HG03175 (cell line): Measurements from ENCODE around the gene ADAMTS16.

Experiments
- ATAC-seq: cut with Tn5 transposase; IDR thresholded peaks from one replicate; pipeline ENCODE4 v1.9.1; 2021; ENCODE audit warnings: mild to moderate bottlenecking, moderate library complexity; ENCODE audit not compliant: unreplicated experiment

Gene ADAMTS16

DNA sequence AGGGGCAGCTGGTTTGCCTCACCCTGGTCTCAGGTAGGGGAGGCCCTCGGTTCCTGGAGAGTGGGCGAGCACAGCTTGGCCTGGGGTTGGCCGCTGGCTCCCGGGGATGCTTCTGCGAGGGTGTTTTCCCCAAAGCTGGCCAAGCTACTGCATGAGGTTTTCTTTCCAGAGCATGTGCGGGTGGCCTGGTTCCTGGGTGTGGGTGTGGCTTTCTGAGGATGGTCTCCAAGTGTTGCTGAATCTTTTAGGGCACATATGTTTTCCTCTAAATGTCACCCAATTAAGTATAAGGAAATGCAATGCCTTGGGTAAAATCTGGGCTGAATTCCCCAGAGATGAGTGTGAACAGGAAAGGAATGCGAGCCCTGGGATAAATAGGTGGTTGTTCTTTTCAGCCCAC, 166.6 kb downstream of the ADAMTS16 start:
- ATAC-seq: no peak

DNA sequence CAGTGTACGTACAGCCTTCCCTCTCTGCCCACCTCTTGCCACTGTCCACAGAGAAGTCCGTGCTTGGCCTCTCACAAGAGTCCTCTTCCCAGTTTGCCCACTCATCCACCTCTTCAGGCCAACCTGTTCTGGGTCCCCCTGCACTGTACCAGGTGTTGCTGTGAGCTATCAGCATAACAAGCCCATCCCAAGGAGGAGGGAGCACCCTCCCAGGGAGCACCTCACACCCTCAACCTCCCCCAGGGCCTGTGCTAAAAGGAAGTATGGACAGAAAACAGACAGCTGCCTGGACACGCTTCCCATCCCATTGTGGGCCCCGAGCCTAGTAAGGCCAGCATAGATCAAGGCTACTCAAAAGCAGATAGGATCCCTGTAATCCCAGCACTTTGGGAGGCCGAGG, 168.2 kb downstream of the ADAMTS16 start:
- ATAC-seq: no peak

DNA sequence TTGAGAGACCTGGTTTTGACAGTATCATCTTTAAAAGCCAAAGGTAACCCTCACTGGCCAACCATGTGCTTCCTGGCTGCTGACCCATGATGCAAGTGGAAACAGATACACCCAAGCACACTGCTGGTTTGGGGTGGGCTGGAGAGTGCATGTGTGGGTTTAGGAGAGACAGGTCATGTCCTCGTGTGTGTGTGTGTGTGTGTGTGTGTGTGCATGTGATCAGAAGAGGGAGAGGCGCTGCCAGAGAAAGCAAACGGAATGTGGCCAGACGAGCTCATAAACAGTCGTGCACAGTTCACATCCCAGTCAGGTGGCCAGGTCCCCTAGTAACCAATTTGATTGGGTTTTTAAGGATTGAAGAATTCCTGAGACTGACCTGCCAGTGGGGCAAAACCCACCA, 169.5 kb downstream of the ADAMTS16 start:
- no peak for ATAC-seq

DNA sequence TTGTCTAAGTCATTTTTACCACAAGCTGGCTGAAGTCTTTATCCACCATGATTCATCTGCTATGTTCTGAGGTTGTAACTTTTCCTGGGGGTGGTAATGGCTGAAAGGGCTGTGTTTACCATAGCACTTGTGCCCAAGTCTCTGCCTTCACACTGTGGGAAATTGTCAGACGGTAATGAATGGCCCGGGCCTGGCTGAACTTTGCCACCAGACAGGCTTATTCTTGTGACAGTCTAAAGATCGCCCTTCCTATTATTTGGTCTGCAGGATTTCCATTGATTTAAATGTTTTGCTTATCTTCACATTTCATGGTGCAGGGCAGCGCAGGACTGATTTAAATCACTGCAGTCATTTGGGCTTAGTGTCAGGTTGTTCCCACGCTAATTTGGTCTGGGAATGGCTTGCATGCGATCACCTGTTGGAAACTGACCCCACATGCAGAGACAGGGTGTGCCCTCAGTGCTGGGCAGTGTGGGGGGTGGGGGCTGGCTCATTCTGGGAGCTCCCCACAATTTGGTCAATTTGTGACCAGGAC, 173.0 kb downstream of the ADAMTS16 start:
- ATAC-seq: no peak

DNA sequence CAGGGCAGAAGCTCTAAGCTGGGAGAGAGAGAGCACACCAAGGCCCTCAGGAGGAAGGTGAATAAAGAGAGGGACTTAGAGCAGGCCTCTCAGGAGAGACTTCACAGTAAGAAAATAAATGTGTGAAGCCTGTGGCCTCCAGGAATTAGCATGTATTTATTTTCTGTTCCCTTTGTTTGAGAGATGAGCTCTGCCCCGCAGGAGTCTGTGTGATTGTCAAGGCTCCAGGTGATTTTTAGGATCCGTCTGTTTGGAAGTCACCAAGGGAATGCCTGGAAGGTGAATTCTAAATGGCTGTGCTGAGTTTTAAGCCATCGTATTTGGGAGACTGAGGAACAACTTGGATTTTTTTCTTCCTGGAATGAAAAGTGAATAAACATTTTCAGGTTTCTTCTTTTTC, 174.0 kb downstream of the ADAMTS16 start:
- no peak for ATAC-seq

DNA sequence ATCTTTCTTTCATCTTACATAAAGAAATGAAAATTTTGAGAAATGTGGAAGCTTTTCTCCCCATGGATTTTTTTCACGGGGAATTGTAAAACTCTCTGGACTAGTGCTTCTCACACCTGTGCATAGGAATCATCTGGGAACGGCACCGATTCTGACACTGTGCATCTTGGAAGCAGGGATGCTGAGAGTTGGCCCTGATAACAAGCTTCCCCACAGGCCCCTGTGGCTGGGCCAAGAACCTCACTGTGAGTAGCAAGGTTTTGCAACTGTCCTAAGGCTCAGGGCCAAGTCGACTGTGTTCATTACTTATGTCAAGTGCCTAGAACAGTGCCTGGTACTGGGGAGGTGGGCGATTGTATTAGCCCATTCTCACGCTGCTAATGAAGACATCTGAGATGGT, 174.5 kb downstream of the ADAMTS16 start:
- no peak for ATAC-seq

DNA sequence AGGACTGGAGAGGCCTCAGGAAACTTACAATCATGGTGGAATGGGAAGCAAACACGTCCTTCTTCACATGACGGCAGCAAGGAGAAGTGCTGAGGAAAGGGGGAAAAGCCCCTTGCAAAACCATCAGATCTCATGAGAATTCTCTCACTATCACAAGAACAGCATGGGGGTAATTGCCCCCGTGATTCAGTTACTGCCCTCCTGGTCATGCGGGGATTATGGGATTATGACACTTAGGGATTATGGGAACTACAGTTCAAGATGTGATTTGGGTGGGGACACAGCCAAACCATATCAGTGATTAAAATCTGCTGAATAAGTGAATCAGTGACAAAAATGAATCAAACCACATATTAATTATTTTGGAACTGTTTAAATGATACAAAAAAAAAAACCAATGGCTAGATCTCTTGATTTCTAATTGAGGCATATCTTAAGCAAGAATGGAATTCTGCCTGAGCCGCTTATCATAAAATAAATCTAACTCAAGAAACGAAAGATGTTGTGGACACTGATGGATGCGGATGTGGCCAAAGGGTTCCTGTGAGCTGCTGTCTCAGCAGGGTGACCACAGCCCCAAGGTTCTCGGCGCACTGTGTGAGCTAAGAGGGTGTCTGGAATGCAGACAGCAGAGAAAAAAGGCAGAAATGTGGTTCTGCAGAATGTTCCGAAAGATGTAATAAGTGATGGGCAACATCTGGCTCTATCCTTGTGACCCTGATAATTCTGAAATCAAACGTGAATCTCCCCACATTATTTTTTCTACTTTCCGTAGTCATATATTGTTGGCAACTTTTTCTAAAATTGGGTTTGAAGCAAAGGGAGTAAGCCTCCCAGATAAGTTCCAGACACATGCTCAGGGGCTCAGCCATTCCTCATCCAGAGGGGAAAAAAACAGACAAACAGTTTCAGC, 175.2 kb downstream of the ADAMTS16 start:
- ATAC-seq: no peak

DNA sequence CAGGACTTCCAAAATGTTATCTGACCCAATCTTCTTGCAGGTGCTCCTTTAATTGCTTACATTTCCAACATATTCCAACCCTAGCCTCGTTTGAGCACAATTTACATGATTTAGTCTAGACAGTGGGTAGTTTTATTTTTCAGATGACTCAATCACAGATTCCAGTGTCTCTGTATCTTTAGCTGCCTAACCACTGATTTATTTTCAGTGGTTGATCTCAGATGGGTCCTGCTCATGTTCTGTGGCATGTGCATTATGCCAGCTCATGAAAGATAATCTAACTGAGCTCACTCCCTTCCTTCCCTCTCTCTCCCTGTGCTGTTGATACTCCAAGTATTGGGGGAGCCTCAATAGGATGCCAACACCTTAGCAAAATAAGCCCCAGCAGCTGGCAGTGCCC, 176.2 kb downstream of the ADAMTS16 start:
- no peak for ATAC-seq

DNA sequence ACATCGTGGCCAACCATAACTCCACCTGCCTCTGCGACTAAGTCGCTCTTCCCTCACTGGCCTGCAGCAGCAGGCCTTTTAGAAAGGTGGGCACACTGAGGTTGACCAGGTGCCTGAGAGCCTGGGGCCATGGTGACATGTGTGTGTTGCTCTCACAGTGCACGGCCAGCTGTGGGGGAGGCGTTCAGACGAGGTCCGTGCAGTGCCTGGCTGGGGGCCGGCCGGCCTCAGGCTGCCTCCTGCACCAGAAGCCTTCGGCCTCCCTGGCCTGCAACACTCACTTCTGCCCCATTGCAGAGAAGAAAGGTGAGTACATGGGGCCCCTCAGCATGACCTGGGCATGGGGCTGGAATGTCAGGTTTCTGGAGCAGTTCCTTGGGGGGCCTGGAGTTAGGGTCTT, 177.8 kb downstream of the ADAMTS16 start:
- ATAC-seq: no peak

DNA sequence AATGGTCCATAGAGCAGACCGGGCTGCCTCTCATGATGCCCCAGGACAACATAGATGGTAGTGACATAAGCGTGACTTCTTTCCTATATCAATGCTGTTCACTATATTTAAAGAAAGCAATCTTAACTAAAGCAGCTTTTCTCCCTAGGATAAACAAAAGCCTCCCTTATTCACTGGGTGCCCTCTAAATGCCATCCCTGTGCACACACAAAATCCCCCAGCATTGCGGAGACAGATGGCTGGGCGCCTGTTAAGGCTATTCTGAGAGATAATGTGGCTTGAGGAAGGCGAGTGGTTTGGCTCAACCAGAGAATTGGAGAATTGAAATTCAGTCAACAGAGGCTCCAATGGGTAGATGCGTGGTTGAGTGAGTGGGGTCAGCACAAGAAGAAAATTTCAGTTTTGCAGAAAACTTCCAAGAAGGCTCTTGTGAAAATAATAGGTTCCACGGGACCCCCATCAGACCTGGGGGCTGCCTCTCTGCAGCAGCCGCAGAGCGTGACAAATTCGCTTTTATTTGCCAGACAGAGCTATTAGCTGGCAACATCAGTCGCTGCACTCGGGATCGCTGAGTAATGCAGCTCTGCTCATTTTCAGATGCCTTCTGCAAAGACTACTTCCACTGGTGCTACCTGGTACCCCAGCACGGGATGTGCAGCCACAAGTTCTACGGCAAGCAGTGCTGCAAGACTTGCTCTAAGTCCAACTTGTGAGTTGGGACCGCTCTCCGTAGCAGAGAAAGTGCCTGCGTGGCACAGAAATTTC, 178.5 kb downstream of the ADAMTS16 start:
- ATAC-seq: no peak

DNA sequence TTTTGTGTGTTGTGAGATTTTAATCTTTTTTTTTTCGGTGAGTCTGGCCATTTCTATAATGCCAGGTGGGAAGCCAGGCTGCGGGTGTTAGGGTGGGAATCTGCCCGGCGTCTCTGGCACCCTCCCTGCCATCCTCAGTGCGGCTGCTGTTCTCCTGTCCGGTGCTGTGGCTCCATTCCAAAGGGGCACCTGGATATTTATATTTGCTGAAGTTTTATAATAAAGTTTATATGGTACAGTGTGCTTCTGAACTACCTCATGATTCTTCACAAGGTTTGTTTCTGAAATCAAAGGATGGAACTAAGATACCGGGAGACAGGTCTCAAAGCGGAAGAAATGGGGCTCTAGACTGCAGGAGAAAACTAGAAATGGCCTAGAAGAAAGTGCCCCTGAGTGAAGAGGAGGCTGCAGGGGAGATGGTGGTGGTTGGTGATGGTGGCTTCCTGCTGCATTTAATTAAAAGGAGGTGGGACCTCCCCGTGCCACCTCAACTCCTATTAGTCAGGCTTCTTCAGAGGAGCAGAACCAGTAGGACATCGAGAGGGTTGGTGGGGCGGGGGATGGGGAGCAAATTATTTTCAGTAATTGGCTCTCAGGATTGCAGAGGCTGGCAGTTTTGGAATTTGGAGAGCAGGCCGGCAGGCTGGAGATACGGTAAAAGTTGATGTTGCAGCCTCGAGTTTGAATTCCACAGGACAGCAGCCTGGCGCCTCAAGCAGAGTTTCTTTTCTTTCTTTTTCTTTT, 180.1 kb downstream of the ADAMTS16 start:
- ATAC-seq: no peak

DNA sequence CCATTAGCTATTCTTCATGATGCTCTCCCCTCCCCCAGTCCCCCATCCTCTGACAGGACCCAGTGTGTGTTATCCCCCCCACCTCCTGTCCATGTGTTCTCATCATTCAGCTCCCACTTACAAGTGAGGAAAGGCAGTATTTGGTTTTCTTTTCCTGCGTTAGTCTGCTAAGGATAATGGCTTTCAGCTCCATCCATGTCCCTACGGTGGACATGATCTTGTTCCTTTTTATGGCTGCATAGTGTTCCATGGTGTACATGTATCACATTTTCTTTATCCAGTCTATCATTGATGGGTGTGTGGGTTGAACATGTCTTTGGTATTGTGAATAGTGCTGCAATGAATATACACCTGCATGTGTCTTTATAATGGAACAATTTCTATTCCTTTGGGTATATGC, 181.0 kb downstream of the ADAMTS16 start:
- ATAC-seq: no peak

DNA sequence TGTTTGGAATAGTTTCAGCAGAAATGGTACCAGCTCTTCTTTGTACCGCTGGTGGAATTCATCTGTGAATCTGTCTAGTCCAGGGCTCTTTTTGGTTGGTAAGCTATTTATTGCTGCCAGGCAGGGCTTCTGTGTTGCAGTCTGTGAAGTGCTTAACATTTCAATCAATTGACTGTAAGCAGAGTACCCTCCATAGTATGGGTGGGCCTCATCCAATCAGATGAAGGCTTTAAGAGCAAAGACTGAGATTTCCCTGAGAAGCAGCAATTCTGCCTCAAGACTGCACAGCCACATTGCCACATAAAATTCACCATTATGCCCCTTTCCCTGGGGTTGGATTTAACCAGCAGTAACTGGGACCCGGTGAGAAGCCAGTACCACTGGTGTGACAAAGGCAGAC, 183.4 kb downstream of the ADAMTS16 start:
- no peak for ATAC-seq

DNA sequence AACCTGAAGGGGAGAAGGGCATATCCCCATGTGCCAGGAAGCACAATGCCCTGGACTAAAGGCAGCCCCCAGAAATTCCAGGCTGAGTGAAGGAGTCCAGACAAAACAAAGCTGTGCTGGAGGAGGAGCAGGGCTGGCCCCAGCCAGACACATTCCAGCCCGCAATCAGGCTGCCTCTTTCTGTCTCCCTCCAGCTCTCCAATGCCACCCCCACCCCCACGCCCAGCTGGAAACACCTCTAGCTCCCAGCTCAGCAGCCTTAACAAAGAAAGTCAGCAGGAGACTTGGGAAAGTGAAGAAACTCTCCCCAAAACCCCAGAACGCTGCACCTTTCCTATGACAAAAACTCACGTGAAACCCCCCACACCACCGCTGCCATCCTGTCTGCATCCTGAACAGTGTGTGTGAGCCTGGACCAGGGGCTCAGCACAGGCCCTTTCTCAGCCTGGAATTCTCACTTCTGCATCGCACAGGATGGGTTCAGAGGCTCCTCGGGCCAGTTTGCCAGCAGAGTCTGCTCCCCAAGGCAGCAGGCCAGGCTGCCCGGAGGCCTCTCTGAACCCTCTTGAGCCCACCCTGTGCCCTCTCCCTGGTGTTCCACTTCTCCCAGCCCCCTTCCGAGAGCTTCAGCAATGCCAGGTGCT, 186.1 kb downstream of the ADAMTS16 start:
- ATAC-seq: no peak

DNA sequence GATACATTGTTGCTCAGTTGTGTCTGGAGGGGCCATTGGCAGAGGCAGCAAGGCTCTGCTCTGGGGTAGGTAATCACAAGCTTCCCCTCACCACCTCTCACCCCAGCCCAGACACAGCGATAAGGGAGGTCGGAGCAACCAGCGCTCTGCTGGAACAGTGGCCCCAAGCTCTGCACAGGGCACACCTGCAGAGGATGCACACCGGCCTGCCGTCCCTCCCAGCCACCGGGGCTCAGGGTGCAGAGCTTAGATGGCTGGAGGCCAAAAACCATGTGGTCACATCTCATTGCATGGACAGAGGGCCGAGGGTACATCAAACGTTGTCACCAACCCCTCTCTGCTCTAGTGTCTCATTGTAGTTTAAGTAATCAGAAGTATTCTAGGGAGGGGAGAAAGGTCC, 187.0 kb downstream of the ADAMTS16 start:
- no peak for ATAC-seq

DNA sequence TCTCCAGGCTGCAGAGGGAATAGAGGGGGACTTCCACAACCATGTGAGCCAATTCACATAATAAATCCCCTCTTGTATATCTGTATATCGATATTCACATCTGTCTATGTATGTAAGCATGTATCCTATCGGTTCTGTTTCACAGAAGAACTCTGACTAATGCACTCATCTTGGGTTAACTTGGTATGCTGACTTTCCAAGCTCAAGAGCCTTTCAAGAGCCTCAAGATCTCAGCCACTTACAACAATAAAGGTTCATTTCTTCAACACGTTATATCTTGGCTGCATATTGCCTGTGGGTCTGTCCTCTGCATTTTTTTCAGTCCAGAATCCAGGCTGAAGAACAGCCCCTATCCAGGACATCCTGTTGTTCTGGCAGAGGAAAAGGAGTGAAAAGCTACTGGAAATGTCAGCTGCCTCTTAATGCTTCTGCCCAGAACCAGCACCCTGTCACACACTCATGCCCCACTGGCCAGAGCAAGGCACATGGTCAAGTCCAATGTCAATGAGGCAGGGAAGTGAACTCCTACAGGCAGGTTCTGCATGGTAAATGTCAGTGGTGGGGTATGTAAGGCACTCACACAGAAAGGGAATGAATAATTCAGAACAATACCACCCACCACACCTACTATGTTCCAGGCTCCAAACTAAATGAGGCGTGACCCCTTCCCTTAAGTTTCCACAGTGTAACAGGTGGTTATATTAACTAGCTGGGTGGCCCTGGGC, 190.8 kb downstream of the ADAMTS16 start:
- no peak for ATAC-seq

DNA sequence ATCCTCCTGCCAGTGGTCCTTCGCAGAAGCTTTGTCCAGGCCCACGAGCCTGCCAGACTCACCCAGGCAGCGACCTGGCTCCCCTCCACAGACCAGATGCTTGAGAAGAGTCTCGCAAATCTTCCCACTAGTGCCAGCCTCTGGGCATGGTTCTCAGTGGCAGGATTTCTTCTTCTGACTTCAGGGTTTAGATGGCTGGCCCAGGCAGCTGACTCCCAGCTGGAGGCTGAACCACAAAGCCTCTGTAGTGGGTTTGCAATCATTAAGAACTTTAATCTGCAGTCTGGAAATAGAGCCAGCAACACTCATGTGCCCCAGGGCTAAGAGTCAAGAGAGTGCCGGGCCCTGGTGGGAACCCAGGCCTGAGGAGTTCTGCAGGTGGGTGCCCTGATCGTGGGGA, 191.7 kb downstream of the ADAMTS16 start:
- no peak for ATAC-seq

DNA sequence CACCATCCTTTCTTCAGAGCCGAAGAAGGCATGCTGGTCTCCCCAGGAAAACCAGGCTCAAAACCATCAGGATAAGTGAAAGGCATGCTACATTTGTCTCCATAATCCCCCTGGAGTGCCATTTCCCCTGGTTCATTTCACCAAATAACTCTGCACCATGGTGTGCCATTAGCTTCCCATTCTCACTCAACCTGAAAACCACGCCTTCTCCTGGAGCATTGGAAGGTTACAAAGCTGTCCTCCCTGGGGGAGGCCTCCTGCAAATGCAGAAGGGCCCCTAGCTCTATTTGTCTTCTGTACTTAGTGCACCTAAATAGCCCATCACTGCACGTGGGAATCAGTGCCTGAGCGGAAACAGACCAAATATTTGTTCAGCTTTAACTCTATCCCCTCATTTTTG, 192.2 kb downstream of the ADAMTS16 start:
- ATAC-seq: no peak

DNA sequence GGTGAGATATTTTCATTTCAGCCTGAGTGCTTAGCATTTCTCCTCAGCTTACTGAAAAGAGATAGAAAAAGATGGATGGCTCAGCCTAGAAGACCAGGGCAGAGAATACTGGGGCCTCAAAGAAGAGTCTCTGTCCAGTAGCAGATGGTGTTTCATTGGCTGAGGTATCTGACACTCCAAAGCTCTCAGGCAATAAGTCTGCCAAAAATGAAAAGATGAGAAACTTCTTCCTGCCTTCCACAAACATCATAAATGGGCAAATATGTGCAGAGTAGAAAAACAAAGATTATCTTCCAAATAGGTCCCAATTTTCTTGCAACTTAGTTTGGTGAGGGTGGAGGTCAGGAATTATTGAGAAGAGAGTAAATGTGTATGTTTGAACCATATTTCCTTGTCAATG, 195.0 kb downstream of the ADAMTS16 start:
- no peak for ATAC-seq

DNA sequence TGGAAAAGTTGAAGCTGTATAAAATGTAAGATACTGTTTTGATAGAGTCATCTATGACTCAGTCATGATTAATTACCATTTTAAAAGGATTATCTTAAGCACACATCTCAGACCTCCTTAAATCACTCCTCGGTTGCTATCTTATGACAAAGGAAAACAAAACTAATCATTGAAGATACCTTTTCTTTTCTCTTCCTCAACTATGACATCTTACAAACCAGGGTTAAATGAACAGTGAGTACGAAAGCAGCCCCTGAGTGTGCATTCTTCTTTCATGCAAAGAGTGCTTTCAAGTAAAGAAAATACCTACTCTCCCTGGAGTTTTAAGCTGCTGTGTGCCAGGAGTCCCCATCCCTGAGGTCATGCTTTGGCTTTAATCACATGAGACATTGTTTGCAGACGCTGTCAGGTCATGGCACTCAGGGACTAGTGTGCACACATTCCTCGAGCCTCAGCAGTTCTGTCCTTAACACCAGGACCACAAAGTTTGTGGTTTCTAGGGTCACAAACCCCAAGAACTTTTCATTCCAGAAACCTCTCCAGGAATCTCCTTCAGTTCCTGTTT, 195.7 kb downstream of the ADAMTS16 start:
- no peak for ATAC-seq
